Stimulated activated CD8-positive, alpha-beta memory T cell treated with anti-CD3 and anti-CD28 coated beads, Interleukin-12 subunit alpha, Interleukin-12 subunit beta, amount 100 ng/mL, for 4 hours (primary cell): ENCODE data around the gene GPATCH3.
"Not testable (repeated sequence)": the region's sequence is repeated elsewhere in the genome, so short reads cannot be mapped to it uniquely, and the experiment has no call there.

Experiments
- DNase-seq: peaks from one replicate; pipeline ENCODE4 v3.0.0-alpha.2; 2020; ENCODE audit warnings: low read depth

GPATCH3 gene

GRCh38 chr1:26863685-26864077 lies 36.6 kb downstream of the GPATCH3 start:
- no peak for DNase-seq

DNA sequence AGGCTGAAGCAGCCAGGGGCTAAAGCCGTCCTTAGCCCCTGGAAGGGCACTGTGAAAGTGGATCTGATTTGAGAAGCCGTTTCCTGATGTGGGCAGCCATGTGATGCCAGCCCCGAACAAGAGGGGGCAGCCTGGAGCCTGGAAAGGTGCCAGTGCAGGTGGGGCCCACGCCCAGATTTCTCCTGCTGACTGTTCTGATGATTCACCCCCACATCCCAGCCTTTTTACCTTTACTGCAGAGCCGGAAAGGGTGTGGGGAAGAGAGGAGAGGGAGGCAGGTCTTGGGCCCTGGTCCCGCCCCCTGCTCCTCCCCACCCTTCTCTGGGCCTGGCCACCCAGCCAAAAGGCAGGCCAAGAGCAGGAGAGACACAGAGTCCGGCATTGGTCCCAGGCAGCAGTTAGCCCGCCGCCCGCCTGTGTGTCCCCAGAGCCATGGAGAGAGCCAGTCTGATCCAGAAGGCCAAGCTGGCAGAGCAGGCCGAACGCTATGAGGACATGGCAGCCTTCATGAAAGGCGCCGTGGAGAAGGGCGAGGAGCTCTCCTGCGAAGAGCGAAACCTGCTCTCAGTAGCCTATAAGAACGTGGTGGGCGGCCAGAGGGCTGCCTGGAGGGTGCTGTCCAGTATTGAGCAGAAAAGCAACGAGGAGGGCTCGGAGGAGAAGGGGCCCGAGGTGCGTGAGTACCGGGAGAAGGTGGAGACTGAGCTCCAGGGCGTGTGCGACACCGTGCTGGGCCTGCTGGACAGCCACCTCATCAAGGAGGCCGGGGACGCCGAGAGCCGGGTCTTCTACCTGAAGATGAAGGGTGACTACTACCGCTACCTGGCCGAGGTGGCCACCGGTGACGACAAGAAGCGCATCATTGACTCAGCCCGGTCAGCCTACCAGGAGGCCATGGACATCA lies 37.2 kb downstream of the GPATCH3 start, which contains the start of gene SFN:
Gene SFN (plus strand): TSS at position 369 of the 904 bp plus-strand sequence. CDS start 64 bp downstream, at position 433.
- no peak for DNase-seq

DNA sequence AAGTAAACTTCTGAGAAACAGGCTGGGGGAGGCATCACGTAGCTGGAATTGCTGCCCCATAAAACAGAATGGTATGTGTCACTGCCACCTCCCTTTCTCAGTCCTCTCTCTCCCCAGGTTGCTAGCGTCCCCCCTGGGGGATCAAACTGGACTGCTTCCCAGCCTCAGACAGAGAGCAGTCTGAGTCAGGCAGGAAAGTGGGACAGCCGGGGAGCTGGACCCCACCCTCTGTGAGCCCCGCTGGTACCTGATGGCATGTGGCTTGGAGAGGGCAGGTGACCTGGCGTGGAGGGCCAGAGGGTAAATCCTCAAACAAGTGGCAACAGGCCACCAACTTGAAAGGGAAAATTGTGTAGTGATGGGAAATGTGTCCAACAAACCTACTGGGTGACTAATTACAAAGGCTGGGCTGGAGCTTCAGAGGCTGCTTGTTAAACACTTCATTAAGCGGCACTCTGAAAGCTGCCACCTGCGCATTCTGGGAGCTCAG lies 38.3 kb downstream of the GPATCH3 start:
- DNase-seq: no peak

GRCh38 chr1:26861286-26861701 lies 39.0 kb downstream of the GPATCH3 start:
- no peak for DNase-seq

- no peak for DNase-seq
Observed at GRCh38 chr1:26858891-26859640, 41.2 kb downstream of the GPATCH3 start.

DNA sequence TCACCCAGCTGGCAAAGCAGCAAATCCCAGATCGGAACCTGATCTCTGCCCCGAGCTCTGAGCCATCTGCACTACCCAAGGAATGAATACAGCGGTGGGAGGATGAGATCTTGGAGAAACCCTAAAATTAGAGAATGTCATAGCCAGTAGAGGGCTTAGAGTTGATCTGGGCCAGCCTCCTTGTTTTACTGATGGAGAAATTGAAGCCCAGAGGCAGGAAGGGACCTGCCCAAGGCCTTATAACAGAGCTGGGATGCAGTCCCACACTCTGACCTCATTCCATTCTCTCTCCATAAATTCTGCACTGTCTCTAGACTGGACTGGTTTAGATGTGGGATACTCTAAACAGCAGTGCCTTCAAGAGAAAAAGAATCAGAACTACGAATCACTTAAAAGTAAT lies 42.1 kb downstream of the GPATCH3 start:
- DNase-seq: no peak

- DNase-seq: no peak
Observed at GRCh38 chr1:26857473-26858060, 42.7 kb downstream of the GPATCH3 start.

GRCh38 chr1:26856604-26857469 lies 43.4 kb downstream of the GPATCH3 start:
- DNase-seq: no peak

DNA sequence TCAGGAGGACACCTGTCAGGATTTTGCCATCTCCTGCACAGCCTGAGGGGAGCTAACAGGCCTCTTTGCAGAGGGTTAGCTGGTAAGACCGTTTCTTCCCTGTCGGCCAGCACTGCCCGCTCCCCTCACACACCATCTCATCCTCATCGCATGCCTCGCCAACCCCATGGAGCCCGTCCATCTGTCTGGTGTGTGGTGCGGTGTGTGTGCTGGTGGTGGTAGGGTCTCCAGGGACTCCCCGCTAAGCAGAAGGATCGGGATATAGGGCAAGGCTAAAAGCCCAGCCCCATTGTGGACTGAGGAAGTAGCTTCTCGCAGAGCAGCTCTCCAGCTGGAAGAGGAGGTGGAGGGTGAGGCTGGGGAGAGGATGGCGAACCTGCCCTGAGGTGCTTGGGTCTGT lies 44.1 kb downstream of the GPATCH3 start:
- no peak for DNase-seq

DNA sequence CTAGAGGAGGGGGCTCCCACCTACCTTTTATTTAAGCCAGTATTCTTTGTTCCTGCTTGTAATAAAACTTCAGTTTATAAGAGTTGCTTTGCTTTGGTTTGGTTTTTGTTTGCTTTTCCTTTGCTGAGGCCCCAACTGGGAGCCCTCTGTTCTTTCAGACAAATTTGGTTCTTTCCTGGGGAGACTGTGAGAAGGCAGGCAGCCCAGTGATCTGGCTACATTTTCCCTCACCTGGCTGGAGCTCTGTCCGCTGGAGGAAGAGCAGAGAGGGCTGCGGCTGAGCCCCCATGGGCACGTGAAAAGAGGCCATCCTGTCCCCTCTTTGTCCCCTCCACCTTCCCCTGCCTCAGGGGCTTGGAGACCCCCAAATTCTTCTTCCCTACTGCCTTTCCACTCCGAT lies 44.6 kb downstream of the GPATCH3 start:
- no peak for DNase-seq

- DNase-seq: no peak
Observed at GRCh38 chr1:26854906-26855305, 45.4 kb downstream of the GPATCH3 start.

- no peak for DNase-seq
Observed at GRCh38 chr1:26853600-26853999, 46.7 kb downstream of the GPATCH3 start.

DNA sequence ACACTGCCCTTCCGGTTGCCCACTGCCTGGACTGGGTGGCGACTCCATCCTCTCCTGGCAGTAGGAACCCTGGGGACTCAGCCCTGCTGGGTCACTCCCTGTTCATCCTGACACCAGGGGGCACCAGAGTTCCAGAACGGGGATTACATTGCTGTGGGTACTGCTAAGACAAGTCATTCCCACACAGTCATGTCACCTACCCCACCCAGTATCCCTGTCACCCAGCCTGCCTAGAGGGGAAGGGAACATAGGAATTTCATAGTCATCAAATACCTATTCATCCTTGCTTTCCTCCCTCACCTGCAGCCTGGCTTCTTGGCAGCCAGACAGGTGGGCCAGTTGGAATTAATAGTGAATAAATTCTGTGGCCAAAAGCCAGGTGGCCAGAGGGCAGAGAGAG lies 47.1 kb downstream of the GPATCH3 start:
- DNase-seq: peak; percentile 51

DNA sequence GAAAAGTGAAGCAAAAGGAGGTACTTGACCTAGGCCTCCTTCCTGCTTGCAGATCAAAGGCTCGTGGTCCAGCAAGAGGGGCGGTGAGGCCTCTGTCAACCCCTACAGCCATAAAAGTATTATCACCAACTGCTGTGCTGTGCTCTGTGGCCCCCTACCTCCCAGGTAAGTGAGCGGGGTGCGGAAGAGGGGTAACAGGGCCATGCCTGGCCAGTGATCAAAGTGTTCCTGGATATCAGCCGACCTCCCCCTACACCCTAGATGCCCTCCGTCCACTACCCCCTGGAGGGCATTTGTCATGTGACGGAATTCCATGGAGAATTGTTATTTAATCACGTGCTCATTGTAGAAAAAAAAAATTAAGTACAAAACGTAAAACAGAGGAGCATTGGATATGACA lies 47.6 kb downstream of the GPATCH3 start:
- no peak for DNase-seq

GRCh38 chr1:26851106-26851684 lies 49.1 kb downstream of the GPATCH3 start:
- DNase-seq: no peak

GRCh38 chr1:26848941-26849774 lies 51.1 kb downstream of the GPATCH3 start:
- no peak for DNase-seq

- no peak for DNase-seq
Observed at GRCh38 chr1:26848499-26848898, 51.8 kb downstream of the GPATCH3 start.

DNA sequence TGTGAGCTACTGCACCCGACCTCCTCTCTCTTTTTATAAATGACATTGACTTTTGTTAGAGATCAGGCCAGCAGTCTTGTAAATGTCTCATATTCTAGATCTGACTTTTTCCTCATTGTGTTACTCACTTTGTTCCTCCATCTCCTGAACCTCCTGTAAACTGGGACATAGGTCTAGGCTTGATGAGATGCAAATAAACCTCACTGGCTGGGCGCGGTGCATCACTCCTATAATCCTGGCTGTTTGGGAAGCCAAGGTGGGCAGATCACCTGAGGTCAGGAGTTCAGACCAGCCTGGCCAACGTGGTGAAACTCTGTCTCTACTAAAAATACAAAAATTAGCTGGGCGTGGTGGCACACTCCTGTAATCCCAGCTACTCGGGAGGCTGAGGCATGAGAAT lies 52.4 kb downstream of the GPATCH3 start:
- not testable (repeated sequence) for DNase-seq

GRCh38 chr1:26844424-26845196 lies 55.7 kb downstream of the GPATCH3 start:
- DNase-seq: no peak
